Prostate gland (tissue), 2 donors: ENCODE measurements around the gene ZNF784. TPM values are rescaled to one million over a fixed set of nuclear protein-coding genes. Genes with fewer than 3 reads are reported as not detected.

Source experiments
- DNase-seq: peaks from one replicate; pipeline ENCODE4 v3.0.0-alpha.2; 2019; ENCODE audit warnings: low spot score
- H3K27ac ChIP-seq, 2 donors: fragments of 200-600 bp; sonication (generic); 2 replicates each; pipeline ENCODE4 v1.5.1; 2017 to 2019
- H3K27me3 ChIP-seq: fragments of 200-600 bp; sonication (generic); replicated peaks from 2 replicates; pipeline ENCODE4 v1.5.1; 2019; ENCODE audit not compliant: insufficient read depth
- H3K36me3 ChIP-seq, 2 donors: fragments of 200-600 bp; sonication (generic); 1 replicate in 1 of 2; 2 replicates in 1 of 2; pipeline versions ENCODE4 v1.5.1 to v1.8.1; 2017 to 2019
- H3K4me1 ChIP-seq: fragments of 200-600 bp; sonication (generic); replicated peaks from 2 replicates; pipeline ENCODE4 v1.5.1; 2019
- H3K4me3 ChIP-seq, 2 donors: fragments of 200-600 bp; sonication (generic); 2 replicates each; pipeline ENCODE4 v1.5.1; 2017 to 2019
- H3K9me3 ChIP-seq: fragments of 200-600 bp; sonication (generic); 2 replicates; pipeline ENCODE4 v1.5.1; 2017
- CTCF ChIP-seq, 4 experiments: fragments of 200-600 bp in 2 of 4; fragments of 450-650 bp in 2 of 4; sonication (generic) in 2 of 4; IDR thresholded peaks; 1 replicate in 3 of 4; 2 replicates in 1 of 4; pipeline ENCODE4 v1.5.1; 2016 to 2019; ENCODE audit warnings: antibody characterized with exemption in 4 of 4, mild to moderate bottlenecking in 2 of 4, moderate library complexity in 2 of 4
- POLR2A ChIP-seq: fragments of 450-650 bp; IDR thresholded peaks from one replicate; pipeline ENCODE4 v1.6.1; 2016; ENCODE audit warnings: antibody characterized with exemption, mild to moderate bottlenecking
- POLR2AphosphoS5 ChIP-seq: sonication (generic); formaldehyde crosslinking; IDR thresholded peaks from one replicate; pipeline ENCODE4 v1.6.1; 2017; ENCODE audit warnings: antibody characterized with exemption
- WGBS: methylation state at CpG from one replicate; pipeline ENCODE4 v1.1.5; 2018; 5-methylcytosine and 5-hydroxymethylcytosine counted together
- intact Hi-C: fragments of 100-400 bp; cut with DNase I; formaldehyde crosslinking; loops from one replicate; pipeline ENCODE4 v1.14.2; 2022
- total RNA-seq, 2 donors: library from RNA; depleted of rRNA; stranded (reverse); fragments of >200 nt; gene quantifications; one replicate each; pipeline ENCODE4 v1.1.0, GENCODE V29; 2016

Gene ZNF784
- total RNA-seq, 2 donors from 2014 or later = 8.9 to 17.2 TPM

- no peak overlapping the region for H3K27ac ChIP-seq
- no peak for DNase-seq
- intact Hi-C loops = loop anchor here (10.0 kb wide), 1 partner anchor 488 kb away; the partner anchor contains the start of gene PPP1R12C
These were observed 22.0 kb downstream of the ZNF784 start for GRCh38 chr19:55602104-55603001.

GRCh38 chr19:55601084-55601483, 23.3 kb downstream of the ZNF784 start:
- intact Hi-C loops = loop anchor here (10.0 kb wide), 1 partner anchor 486 kb away; the partner anchor contains the start of gene PPP1R12C
- peak overlapping the region; percentile 53 to 87 for H3K4me3 ChIP-seq
- H3K27me3 ChIP-seq = no peaks in the 10 kb centered on the region
- WGBS = 41% methylated on average over 4 of the region's 4 CpGs
- peak overlapping the region; percentile 92 to 98 for H3K27ac ChIP-seq
- DNase-seq = peak; percentile 21
- TF ChIP-seq POLR2AphosphoS5 (peak; percentile 35), CTCF (IDR thresholded peaks at IDR 0.05) (no peak), POLR2A (peak; percentile 19)
- no peaks in the 10 kb centered on the region for H3K9me3 ChIP-seq
- no peaks in the 10 kb centered on the region for H3K36me3 ChIP-seq
- H3K4me1 ChIP-seq = peaks cover 4% of the 10 kb centered on the region

More at GRCh38 chr19:55602104-55603001, 22.0 kb downstream of the ZNF784 start:
- H3K36me3 ChIP-seq = no peaks in the 10 kb centered on the region
- no peaks in the 10 kb centered on the region for H3K27me3 ChIP-seq
- 95% methylated on average over 51 of the region's 60 CpGs for WGBS
- no peak for TF ChIP-seq POLR2AphosphoS5
- no peak for TF ChIP-seq CTCF (IDR thresholded peaks at IDR 0.05)
- no peak for TF ChIP-seq POLR2A
- H3K9me3 ChIP-seq = no peaks in the 10 kb centered on the region
- H3K4me3 ChIP-seq = no peak overlapping the region
- peaks cover 10% of the 10 kb centered on the region for H3K4me1 ChIP-seq

- no peak for DNase-seq
- peaks cover 4% of the 10 kb centered on the region for H3K4me1 ChIP-seq
- H3K9me3 ChIP-seq = no peaks in the 10 kb centered on the region
- no peaks in the 10 kb centered on the region for H3K27me3 ChIP-seq
- TF ChIP-seq POLR2AphosphoS5 (no peak), CTCF (IDR thresholded peaks at IDR 0.05) (no peak), POLR2A (no peak)
- peak overlapping the region; percentile 92 to 98 for H3K27ac ChIP-seq
- peak overlapping the region; percentile 53 to 87 for H3K4me3 ChIP-seq
- H3K36me3 ChIP-seq = no peaks in the 10 kb centered on the region
- WGBS = 6% methylated on average over 12 of the region's 15 CpGs
- intact Hi-C loops = loop anchor here (10.0 kb wide), 1 partner anchor 486 kb away; the partner anchor contains the start of gene PPP1R12C
These were observed 23.7 kb downstream of the ZNF784 start for GRCh38 chr19:55600662-55601028.

GRCh38 chr19:55599842-55600661, 24.3 kb downstream of the ZNF784 start, which contains the start of gene ZNF524:
ZNF524 (plus strand) TSS chr19:55600288; CDS start chr19:55602113, 1,825 bp downstream.
- intact Hi-C loops = loop anchor here (10.0 kb wide), 1 partner anchor 485 kb away; the partner anchor contains the start of gene PPP1R12C
- WGBS = under 1% methylated on average over 23 of the region's 97 CpGs
- H3K4me1 ChIP-seq = peaks cover 4% of the 10 kb centered on the region

GRCh38 chr19:55599468-55599841, 24.9 kb downstream of the ZNF784 start, which contains the start of gene FIZ1:
FIZ1 (minus strand) TSS chr19:55599517; CDS start chr19:55597865, 1,652 bp downstream.
- Histone ChIP-seq H3K27me3 (no peaks in the 10 kb centered on the region), H3K27ac (peak within 1 kb of the TSS; percentile 92 to 98), H3K4me1 (peaks cover 4% of the 10 kb centered on the region), H3K9me3 (no peaks in the 10 kb centered on the region), H3K4me3 (peak within 1 kb of the TSS; percentile 53 to 87), H3K36me3 (no peaks in the 10 kb centered on the region)
- peak; percentile 98 for DNase-seq
- intact Hi-C loops = no loop called here
- TF ChIP-seq POLR2AphosphoS5 (peak; percentile 91), POLR2A (no peak), CTCF (IDR thresholded peaks at IDR 0.05) (no peak)
- under 1% methylated on average over 23 of the region's 23 CpGs for WGBS

More at GRCh38 chr19:55599842-55600661, 24.3 kb downstream of the ZNF784 start, which contains the start of gene ZNF524:
- H3K27me3 ChIP-seq = no peaks in the 10 kb centered on the region
- peak; percentile 84 for DNase-seq
- H3K9me3 ChIP-seq = no peaks in the 10 kb centered on the region
- H3K36me3 ChIP-seq = no peaks in the 10 kb centered on the region
- peak within 1 kb of the TSS; percentile 53 to 87 for H3K4me3 ChIP-seq
- TF ChIP-seq POLR2AphosphoS5 (peak; percentile 44), POLR2A (no peak)
- H3K27ac ChIP-seq = peak within 1 kb of the TSS; percentile 92 to 98
